OCI-LY1 (cell line): Measurements from ENCODE around the gene XKR8.

ENCODE experiments used
- H2AFZ ChIP-seq: fragments of 200-600 bp; sonication (generic), shearing (Covaris generic); 2 replicates; pipeline ENCODE4 v1.6.0; 2014; ENCODE audit warnings: antibody characterized with exemption, mild to moderate bottlenecking, low read length
- H3F3A ChIP-seq: fragments of 200-600 bp; sonication (generic), shearing (Covaris generic); 2 replicates; pipeline ENCODE4 v1.6.0; 2014; ENCODE audit warnings: mild to moderate bottlenecking, antibody characterized with exemption, low read length, moderate library complexity; ENCODE audit not compliant: insufficient read depth
- H3K27ac ChIP-seq: fragments of 200-600 bp; sonication (generic); 2 replicates; pipeline ENCODE4 v1.5.1; 2014; ENCODE audit warnings: low read length, mixed run types, mild to moderate bottlenecking, low read depth; ENCODE audit not compliant: poor library complexity, severe bottlenecking
- H3K27me3 ChIP-seq: fragments of 200-600 bp; sonication (generic); 2 replicates; pipeline ENCODE4 v1.6.0; 2014; ENCODE audit warnings: antibody characterized with exemption, mild to moderate bottlenecking, low read length, moderate library complexity; ENCODE audit not compliant: insufficient read depth
- H3K36me3 ChIP-seq: fragments of 200-600 bp; sonication (generic); 2 replicates; pipeline ENCODE4 v1.6.1; 2014; ENCODE audit warnings: mild to moderate bottlenecking, antibody characterized with exemption, low read length, moderate library complexity, mixed read lengths; ENCODE audit not compliant: insufficient read depth
- H3K4me1 ChIP-seq: fragments of 200-600 bp; sonication (generic); 2 replicates; pipeline ENCODE4 v1.5.1; 2014; ENCODE audit warnings: mild to moderate bottlenecking, low read length, moderate library complexity; ENCODE audit not compliant: insufficient read depth, severe bottlenecking
- H3K4me2 ChIP-seq: fragments of 200-600 bp; sonication (generic), shearing (Covaris generic); 2 replicates; pipeline ENCODE4 v1.6.1; 2014; ENCODE audit warnings: low read length
- H3K4me3 ChIP-seq: fragments of 200-600 bp; sonication (generic); 2 replicates; pipeline ENCODE4 v1.5.1; 2014; ENCODE audit warnings: low read length, low read depth, mild to moderate bottlenecking, mixed read lengths; ENCODE audit not compliant: poor library complexity, severe bottlenecking
- H3K79me2 ChIP-seq: fragments of 200-600 bp; shearing (Covaris generic); 2 replicates; pipeline ENCODE4 v1.6.1; 2016; ENCODE audit warnings: mixed run types, low read length, mixed read lengths; ENCODE audit not compliant: insufficient read depth
- H3K9ac ChIP-seq: fragments of 200-600 bp; sonication (generic), shearing (Covaris generic); 2 replicates; pipeline ENCODE4 v1.6.1; 2014; ENCODE audit warnings: mild to moderate bottlenecking, low read length, mixed read lengths
- H3K9me2 ChIP-seq: fragments of 200-600 bp; sonication (generic), shearing (Covaris generic); 2 replicates; pipeline ENCODE4 v1.6.1; 2014; ENCODE audit warnings: low read depth, mild to moderate bottlenecking, low read length, mixed read lengths
- H3K9me3 ChIP-seq: fragments of 200-600 bp; shearing (Covaris generic); 2 replicates; pipeline ENCODE4 v1.6.1; 2014; ENCODE audit warnings: low read length, mixed read lengths
- H4K20me1 ChIP-seq: fragments of 200-600 bp; sonication (generic), shearing (Covaris generic); 2 replicates; pipeline ENCODE4 v1.6.0; 2016; ENCODE audit warnings: mild to moderate bottlenecking, low read length; ENCODE audit not compliant: insufficient read depth
- CTCF ChIP-seq: fragments of 200-600 bp; sonication (generic), shearing (Covaris generic); IDR thresholded peaks from 2 replicates; pipeline ENCODE4 v1.5.1; 2017; ENCODE audit warnings: mild to moderate bottlenecking, antibody characterized with exemption, low read length, moderate library complexity, mixed read lengths
- EZH2 ChIP-seq: fragments of 200-600 bp; sonication (generic), shearing (Covaris generic); IDR thresholded peaks from 2 replicates; pipeline ENCODE4 v1.8.0; 2017; ENCODE audit warnings: borderline replicate concordance, mixed run types, mild to moderate bottlenecking, antibody characterized with exemption, low read length, moderate library complexity, mixed read lengths

The XKR8 gene

GRCh38 chr1:27959792-27960603 is at the start of gene XKR8:
Gene XKR8, plus strand, starts transcription at chr1:27959973. Its CDS starts 97 bp downstream, at chr1:27960070.
- H3K4me2 ChIP-seq: peak within 1 kb of the TSS; percentile 95
- TF ChIP-seq CTCF: peak; percentile 58
- no peak for TF ChIP-seq EZH2
- H3K9me3 ChIP-seq: no peaks in the 10 kb centered on the region
- peak within 1 kb of the TSS; percentile 68 for H3K4me3 ChIP-seq
- peaks cover 20% of the 10 kb centered on the region for H3K4me1 ChIP-seq
- no peaks in the 10 kb centered on the region for H3K9me2 ChIP-seq
- peak within 1 kb of the TSS; percentile 76 for H3K9ac ChIP-seq
- no peaks in the 10 kb centered on the region for H3F3A ChIP-seq
- H3K36me3 ChIP-seq: no peaks in the 10 kb centered on the region
- H3K79me2 ChIP-seq: no peaks in the 10 kb centered on the region
- no peak within 1 kb of the TSS for H3K27ac ChIP-seq
- H3K27me3 ChIP-seq: no peaks in the 10 kb centered on the region
- peak within 1 kb of the TSS; percentile 89 for H2AFZ ChIP-seq
- no peaks in the 10 kb centered on the region for H4K20me1 ChIP-seq

- Histone ChIP-seq H2AFZ (no peak overlapping the region), H3K9me2 (no peaks in the 10 kb centered on the region), H3K4me1 (peaks cover 5% of the 10 kb centered on the region), H3K9me3 (no peaks in the 10 kb centered on the region), H3K36me3 (peaks cover 52% of the 10 kb centered on the region), H3K27ac (no peak overlapping the region), H3F3A (no peaks in the 10 kb centered on the region), H3K79me2 (peaks cover 6% of the 10 kb centered on the region; the same call in 1 of the 2 replicates), H4K20me1 (no peaks in the 10 kb centered on the region), H3K4me3 (no peak overlapping the region), H3K27me3 (no peaks in the 10 kb centered on the region), H3K9ac (no peak overlapping the region), H3K4me2 (no peak overlapping the region; the same call in 1 of the 2 replicates)
- TF ChIP-seq CTCF: no peak
- no peak for TF ChIP-seq EZH2
Observed at GRCh38 chr1:27912429-27912828, 47.3 kb upstream of the XKR8 start.

GRCh38 chr1:27915082-27915575 is 44.6 kb upstream of the XKR8 start:
- H3K4me1 ChIP-seq: peaks cover 9% of the 10 kb centered on the region
- H3K27ac ChIP-seq: no peak overlapping the region
- H3K4me3 ChIP-seq: peak overlapping the region; percentile 71

More at GRCh38 chr1:27915082-27915575, 44.6 kb upstream of the XKR8 start:
- Histone ChIP-seq H3K79me2 (peaks cover 6% of the 10 kb centered on the region; the same call in 1 of the 2 replicates), H3K27me3 (no peaks in the 10 kb centered on the region), H3K9me3 (no peaks in the 10 kb centered on the region), H3K36me3 (peaks cover 26% of the 10 kb centered on the region), H3K9ac (no peak overlapping the region), H4K20me1 (no peaks in the 10 kb centered on the region), H2AFZ (peak overlapping the region; percentile 19; the same call in 1 of the 2 replicates), H3K4me2 (peak overlapping the region; percentile 79; the same call in 1 of the 2 replicates), H3F3A (no peaks in the 10 kb centered on the region), H3K9me2 (no peaks in the 10 kb centered on the region)
- TF ChIP-seq CTCF (no peak), EZH2 (no peak)
